GM18520 (cell line): ENCODE results near the gene PPP1R13B.

ENCODE experiments used
- ATAC-seq: cut with Tn5 transposase; IDR thresholded peaks from one replicate; pipeline ENCODE4 v1.9.1; 2021; ENCODE audit not compliant: unreplicated experiment

The PPP1R13B gene

DNA sequence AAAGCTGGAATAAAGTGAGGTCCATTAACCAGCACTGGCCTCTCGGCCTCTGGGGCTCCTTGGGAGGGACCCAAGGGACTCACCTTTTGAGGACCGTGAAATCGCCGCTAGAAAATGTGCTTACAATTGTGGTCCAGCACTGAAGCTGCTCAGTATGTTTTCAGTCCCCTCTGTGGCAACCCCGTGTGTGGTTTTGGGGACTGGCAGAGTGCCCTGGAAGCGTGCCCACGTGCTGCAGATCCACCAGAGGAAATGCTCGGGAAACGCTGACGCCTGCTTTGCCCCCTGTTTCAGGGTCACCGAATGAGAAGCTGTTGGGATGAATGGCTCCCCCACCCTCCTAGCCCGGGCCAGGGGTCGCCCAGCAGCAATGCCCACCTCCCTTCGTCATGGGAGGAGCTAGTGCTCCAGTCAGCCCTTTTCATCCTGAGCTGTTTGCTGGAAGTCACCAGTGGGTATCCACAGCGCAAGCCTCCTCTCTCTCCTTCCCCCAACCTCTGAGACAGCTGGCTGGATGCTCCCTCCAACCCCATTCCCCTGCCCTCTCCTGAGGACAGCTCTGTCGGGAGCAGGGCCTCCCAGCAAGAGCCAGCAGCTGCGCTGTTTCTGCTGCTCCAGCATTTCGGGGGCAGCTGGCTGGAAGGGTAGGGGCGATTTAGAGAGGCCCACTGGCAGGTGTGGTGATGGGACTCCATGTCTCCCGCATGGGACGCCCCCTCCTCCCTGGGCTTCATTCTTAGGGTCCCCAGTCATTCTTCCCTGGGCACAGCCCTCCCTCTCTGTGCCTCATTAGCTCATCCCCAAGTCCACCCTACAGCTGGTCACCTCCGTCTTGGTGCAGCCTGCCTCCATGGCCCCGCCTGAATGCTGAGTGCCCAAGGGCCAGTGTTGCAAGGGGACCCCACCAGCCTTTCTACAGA is 33.2 kb upstream of the PPP1R13B start:
- ATAC-seq = no peak

DNA sequence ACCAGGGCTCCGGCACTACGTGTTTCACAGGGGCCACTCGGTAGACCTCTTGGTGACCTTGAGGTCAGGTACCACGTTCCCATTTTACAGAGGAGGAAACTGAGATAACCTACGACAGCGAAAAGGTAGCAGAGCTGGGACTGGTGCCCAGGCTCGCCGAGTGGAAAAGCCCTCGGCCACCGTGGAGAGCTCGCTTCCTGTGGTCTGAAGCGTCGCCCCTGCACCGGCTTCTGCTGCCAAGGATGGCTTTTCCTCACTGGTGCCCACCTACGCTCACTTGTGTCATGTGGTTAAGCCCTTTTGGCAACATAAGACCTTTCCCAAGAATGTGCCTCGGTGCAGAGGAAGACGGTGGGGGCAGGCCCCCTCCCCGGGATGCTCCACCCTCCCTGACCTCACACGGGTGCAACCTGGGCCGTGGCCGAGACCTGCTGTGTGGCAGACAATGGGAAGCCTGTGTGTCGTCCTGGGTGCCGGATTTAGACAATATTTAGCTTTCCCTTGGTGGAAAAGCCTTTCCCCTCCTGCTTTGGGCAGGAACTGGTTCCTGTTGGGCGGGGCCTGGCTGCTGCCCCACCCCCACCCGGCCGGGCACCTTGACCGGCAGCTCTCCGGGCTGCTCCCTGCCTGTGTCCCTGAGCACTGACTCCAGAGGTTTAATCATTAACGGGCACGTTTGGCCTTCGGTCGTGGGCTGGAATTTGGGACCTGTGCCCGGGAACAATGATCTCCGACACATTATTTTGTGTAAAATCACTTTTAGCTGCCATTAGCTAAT is 32.4 kb upstream of the PPP1R13B start:
- ATAC-seq = no peak

DNA sequence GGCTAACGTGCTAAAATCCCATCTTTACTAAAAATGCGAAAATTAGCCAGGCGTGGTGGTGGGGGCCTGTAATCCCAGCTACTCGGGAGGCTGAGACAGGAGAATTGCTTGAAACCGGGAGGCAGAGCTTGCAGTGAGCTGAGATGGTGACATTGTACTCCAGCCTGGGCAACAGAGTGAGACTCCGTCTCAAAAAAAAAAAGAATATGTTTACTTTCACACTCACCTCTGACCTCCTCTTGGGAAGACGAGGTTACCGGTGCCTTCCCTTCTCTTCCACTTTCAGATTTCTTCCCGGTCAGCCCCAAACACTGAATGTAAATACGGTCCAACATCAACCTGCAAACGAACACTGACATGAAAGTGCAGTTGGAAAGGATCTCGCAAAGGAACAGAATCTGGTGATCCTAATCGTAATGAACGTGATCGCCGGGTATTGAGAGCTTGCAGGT is 31.8 kb upstream of the PPP1R13B start:
- ATAC-seq = no peak

DNA sequence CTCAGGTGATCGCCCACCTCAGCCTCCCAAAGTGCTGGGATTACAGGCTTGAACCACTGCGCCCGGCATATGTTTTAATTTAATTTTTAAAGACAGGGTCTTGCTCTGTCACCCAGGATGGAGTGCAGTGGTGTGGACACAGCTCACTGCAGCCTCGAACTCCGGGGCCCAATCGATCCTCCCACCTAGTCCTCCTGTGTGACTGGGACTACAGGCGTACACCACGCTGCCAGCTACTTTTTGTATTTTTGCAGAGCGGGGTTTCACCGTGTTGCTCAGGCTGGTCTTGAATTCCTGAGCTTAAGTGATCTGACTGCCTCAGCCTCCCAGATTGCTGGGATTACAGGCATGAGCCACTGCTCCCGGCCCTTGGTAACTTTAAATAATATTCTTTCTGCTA is 30.8 kb upstream of the PPP1R13B start:
- ATAC-seq = no peak

DNA sequence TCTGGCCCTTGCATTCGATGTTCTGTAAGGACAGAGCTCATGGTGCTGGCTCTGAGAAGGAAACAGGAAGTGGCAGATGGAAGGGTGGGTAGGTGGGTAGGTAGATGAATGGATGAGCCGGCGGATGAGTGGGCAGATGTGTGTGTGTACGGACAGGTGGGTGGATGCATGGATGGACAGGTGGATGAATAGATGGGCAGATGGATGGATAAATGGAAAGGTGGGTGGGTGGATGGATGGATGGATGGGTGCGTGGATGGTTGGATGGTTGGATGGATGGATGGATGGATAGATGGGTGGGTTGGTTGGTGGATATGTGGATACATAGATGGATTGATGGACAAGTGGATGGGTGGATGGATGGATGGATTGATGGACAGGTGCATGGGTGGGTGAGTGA is 27.6 kb upstream of the PPP1R13B start:
- ATAC-seq = no peak

DNA sequence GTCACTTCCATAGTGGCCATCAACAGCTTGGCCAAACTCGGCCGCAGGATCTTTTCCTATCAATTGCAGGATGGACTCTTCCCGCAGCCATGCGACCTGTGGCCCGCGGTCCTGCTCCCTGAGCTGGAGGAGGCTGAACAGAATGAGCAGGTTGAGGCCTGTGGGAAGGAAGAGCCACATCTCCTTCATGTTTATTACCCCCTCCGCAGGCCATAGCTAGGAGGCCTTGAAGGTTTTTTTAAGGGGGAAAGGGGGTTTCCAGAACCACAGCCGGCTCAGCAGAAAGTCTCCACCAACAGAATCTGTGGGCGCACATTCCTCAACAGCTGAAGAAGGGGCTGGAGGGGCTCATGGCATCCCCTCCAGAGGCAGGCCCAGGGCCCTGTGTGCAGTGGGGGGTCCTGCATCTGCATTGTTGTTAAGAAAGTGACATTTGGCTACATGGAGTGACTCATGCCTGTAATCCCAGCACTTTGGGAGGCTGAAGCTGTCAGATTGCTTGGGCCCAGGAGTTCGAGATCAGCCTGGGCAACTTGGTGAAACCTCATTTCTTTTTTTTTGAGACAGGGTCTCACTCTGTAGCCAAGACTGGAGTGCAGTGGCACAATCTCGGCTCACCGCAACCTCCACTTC is 25.2 kb upstream of the PPP1R13B start:
- no peak for ATAC-seq

DNA sequence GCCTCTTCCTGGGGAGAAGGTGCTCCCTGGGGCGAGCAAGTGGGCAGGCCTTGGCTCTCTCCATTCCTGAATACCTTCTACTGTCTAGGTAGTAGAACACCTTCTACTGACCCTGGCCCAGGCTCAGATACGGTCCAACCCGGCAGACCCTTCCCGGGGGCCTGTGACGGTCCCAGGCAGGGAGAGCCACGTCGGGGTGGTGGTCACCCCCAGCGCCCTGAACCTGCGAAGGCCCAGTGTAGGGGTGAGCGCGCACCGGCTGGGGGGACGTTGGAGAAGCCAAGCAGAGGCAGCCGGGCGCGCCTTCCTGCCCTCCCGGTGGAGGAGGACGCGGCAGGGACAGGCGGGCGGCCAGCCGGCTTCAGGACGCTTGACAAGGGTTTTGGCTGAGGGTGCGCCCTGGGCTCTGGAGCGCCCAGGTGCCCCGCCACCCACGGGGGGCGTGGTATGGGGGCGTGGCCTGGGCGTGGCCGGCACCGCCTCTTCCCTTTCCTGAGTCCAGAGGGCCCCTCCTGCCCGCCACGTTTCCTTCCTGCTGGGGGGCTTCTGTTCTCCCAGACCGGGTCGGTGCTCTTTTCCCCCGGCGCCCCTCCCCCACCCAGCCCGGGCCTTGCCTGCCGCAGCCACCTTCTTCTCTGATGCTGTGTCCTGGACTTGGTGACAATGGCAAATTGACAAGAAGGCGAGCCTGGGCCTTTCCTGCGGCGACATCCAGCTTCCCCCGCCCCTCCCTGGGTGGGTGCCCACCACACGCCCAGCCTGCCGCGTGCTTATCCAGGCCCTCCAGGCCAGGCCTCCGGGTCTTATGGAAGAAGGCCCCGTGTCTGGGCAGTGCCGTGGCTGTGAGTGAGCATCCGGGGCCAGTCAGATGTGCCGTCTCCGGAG is 24.5 kb upstream of the PPP1R13B start:
- no peak for ATAC-seq

DNA sequence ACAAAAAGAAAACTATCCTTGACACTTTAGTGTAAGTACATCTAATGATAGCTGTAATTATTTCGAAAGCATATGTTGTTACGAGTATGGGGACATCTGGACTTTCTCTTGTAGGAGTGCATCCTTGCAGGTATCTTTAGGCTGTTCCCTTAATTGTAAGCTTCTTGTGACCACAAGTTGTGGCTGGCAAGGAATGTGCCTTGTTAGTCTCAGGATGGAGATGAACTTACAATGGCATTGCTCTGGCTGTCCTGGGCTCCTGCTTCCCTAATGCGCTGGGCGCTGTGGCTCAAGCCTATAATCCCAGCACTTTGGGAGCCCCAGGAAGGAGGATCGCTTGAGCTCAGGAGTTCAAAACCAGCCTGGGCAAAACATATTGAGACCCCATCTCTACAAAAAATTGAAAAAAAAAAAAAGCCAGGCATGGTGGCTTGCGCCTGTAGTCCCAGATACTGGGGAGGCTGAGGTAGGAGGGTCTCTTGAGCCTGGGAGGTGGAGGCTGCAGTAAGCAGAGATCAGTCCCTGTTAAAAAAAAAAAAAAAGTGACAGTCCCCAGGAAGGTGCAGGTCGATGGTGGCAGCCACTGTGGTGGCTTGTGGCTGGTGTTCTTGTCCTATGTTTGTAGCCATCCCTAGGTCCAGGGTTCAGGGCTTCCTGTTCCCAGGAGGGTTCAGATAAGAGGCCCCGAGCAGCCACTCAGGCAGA is 23.7 kb upstream of the PPP1R13B start:
- no peak for ATAC-seq

DNA sequence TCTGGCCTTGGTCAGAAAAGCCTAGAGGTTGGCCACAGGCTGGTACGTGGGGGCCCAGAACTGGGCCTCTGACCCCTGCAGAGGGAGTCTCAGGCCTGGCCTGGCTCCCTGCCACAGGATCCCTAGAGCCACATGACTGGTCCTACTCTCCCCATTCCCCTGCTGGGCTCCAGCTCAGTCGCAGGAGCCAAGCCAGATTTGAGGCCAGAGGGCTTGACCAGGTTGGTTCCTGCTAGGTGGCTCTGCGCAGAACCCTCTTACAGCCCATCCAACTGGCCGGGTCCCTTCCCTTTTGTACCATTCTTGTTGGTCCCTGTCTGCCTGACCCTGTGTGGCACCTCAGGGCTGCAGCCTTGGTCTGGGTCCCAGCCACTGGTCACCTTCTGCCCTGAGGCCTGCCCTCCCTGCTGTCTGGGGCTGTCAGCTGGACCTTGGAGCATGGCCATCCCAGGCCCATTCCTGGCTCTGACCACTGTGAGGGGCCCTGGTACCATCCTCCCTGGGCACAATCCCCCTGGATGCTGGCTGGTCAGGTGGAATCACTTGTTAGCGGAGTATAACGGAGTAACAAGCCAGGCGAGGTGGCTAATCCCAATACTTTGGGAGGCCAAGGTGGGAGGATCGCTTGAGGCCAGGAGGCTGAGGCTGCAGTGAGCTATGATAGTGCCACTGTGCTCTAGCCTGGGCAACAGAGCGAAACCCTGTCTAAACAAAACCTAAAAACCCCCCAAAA is 22.9 kb upstream of the PPP1R13B start:
- no peak for ATAC-seq

DNA sequence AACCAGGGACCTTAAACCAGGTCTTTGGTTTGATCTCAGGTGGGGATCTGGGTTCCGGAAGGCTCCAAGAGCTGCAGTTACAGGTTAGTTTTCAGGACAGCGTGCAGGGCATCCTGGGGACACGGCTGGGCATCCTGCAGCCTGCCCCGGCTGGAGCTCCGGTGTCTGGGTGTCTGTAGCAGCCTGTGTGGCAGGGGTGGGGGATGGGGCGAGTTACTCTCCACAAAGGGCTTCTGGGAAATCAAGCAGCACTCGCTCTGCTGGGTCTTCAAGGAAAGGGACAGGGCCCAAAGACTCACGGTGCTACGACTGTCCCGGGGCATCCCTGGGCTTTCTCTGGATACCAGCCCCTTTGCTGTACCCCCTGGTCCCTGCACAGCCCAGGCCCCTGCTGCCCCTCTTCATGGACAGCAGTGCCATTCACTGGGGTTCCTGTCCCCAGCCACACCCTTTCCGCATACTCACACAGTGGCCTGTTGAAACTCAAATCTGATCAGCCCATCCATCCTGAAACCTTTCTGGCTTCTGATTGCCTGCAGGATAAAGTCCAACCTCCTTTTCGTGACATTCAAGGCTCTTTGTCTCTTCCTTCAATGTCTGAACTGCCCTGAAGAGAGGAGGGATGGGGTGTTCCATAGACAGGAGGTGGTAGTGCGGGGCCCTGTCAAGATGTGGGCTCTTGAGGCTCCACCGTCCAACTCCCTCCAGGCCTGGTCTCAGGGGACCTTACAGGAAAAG is 22.2 kb upstream of the PPP1R13B start:
- no peak for ATAC-seq

DNA sequence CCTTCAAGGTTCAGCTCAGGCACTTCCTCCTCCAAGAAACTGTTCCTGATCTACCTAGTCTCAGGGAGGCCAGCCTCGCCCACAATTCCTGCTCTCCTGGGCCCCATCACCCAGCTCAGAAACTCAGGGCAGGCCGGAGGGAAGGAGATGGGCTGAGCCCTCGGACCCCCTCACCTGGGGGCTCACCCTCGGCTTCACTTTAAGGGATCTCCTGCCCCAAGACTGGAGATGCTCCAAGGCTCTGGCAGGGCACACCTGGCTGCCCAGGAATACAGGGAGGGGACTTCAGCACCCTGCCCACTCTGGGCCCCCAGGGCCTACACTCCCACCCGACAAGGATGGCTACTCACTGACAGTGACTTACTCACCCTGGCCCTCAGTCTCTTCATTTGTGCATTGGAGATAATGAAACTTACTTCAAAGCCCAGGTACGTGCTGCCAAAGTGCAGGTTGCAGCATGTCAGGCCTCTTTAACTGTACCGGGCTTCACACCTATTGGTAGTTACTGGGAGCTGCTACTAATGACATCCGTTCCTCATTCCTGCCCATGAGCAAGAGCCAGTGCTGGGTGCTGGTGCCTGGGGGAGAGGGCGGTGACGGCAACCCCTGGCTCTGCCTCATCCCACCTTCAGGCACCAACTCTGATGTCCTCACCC is 21.0 kb upstream of the PPP1R13B start:
- ATAC-seq = no peak

DNA sequence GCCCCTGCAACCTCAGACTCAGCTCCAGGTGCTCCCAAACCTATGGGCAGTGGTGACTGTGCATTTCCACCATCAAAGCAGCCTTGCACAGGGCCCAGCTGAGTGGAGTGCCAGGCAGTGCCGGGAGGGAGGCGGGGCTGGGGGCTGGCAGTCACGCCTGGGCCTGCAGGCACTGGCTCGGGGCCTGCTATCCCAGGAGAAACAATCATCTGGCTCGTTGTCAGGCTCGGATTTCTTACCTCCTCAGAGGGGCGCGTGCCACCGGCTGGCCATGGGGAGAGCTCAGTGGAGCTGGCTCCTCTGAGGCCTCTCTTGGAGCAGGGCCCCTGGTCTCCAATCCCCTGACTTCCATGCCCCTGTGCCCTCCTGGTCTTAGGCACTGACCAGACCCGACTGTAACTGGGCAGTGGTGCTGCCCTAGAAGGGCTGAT is 20.2 kb upstream of the PPP1R13B start:
- no peak for ATAC-seq

DNA sequence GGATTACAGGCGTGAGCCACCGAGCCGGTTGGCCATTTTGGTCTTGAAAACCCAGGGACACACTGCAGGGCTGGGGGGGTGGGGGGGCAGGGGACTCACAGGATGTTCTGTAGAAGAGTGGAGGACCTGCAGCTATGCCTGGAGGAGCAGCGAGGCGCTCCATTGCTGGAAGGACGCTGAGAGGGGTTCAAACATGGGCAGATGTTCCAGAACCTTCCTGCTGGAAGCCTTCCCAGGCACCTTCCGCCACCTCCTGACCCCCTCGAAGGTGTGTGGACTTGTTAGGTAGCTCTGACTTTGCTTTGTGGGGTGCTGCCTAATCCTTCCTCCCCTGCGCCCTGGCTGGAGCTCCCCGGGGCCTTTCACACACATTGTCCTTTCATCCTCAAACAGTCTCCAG is 19.6 kb upstream of the PPP1R13B start:
- no peak for ATAC-seq

DNA sequence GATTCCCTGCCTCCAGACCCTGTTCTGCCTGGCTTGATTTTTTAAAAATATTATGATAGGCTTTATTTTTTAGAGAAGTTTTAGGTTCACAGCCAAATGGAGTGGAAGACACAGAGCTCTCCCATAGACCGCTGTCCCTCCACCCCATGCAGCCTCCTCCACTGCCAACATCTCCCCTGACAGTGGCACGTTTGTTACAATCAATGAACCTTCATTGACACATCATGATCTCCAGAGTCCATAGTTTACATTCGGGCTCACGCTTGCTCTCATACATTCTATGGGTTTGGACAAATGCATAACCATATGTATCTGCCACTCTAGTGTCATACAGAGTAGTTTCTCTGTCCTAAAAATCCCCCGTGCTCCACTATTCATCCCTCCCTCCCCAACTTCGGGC is 15.9 kb upstream of the PPP1R13B start:
- no peak for ATAC-seq

DNA sequence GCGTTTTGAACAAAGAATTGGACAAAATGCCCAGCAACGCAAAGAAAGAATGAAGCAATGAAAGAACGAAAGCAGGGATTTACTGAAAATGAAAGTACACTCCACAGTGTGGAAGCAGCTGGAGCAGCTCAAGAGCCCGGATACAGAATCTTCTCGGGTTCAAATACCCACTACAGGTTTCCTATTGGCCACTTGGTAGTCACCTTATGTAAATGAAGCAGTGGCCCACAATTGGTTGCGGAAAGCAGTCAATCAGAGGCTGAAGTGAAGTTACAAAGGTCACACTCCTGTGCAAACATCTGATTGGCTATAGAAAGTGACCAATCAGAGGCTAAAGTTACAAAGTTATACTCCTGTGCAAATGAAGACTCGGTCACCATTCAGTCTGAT is 15.0 kb upstream of the PPP1R13B start:
- no peak for ATAC-seq

DNA sequence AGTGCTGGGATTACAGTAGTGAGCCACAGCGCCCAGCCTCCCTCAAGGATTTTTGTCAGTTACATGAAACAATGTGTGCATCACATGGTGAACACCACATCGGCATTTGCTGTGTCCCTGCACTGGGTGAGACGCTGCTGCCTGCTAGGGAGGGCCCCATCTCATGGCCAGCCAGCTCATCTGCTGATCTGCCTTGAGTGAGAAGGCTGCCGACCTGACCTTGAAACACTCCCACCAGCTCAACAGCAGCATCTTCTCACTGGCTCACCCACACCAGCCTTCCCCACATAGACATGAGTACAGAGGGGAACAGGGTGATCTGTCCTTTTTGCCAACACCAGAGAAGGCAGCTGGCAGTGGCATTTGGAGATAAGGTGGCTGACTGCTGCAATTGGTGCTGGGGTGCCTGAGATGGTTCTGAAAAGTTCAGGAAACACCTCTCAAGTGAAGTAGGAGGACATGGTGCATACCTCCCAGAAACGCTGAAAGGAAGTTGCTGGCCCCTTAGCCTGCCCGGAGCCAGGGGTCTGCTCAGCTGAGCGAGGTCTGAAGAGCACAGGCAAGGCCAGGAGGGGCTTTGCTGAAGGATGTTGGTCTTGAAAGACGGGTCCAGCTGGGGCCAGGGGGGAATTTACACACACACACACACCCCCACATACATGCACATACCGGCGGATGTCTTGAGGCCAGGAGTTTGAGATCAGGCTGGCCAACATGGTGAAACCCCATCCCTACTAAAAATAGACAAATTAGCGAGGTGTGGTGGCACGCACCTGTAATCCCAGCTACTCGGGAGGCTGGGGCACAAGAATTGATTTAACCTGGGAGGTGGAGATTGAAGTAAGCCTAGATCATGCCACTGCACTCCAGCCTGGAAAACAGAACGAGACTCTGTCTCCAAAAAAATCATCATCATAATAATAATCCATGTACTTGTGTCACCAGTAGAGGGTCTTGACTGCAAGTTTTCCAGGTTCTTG is 14.3 kb upstream of the PPP1R13B start:
- no peak for ATAC-seq
